ENCODE measurements around the gene SLC8B1. TPM values are rescaled to one million over a fixed set of nuclear protein-coding genes. Genes with fewer than 3 reads are reported as not detected.

SLC8B1 gene
- total RNA-seq, 1 experiment from 2014 or later, result 34.1 TPM

- Histone ChIP-seq H3K9ac (ENCODE audit: low read length) (no peak overlapping the region), H3K79me2 (ENCODE audit: low read length) (no peaks in the 10 kb centered on the region), H3K9me2 (replicated peaks; ENCODE audit: low read length) (no peaks in the 10 kb centered on the region), H4K20me1 (ENCODE audit: low read length) (no peaks in the 10 kb centered on the region), H3K4me3 (ENCODE audit: low read length) (no peak overlapping the region), H3K4me2 (ENCODE audit: low read length) (no peak overlapping the region), H3K36me3 (ENCODE audit: low read depth, low read length) (no peaks in the 10 kb centered on the region), H3K4me1 (ENCODE audit: insufficient read depth, low read length) (no peaks in the 10 kb centered on the region), H3K27me3 (ENCODE audit: low read length) (no peaks in the 10 kb centered on the region), H2AFZ (ENCODE audit: low read length) (no peak overlapping the region), H3K27ac (ENCODE audit: low read length) (no peak overlapping the region), H3F3A (ENCODE audit: low read length, unreplicated experiment) (no peaks in the 10 kb centered on the region), H3K9me3 (ENCODE audit: low read length) (no peaks in the 10 kb centered on the region)
- ChIA-PET CTCF (no interaction called here), POLR2A (ENCODE audit: unreplicated experiment) (no interaction called here)
- TF ChIP-seq EZH2phosphoT487 (IDR thresholded peaks at IDR 0.05; ENCODE audit: borderline replicate concordance, low read length), result no peak
- no peak for TF ChIP-seq EZH2 (IDR thresholded peaks at IDR 0.05; ENCODE audit: low read length, unreplicated experiment)
- TF ChIP-seq, protein P1, sequence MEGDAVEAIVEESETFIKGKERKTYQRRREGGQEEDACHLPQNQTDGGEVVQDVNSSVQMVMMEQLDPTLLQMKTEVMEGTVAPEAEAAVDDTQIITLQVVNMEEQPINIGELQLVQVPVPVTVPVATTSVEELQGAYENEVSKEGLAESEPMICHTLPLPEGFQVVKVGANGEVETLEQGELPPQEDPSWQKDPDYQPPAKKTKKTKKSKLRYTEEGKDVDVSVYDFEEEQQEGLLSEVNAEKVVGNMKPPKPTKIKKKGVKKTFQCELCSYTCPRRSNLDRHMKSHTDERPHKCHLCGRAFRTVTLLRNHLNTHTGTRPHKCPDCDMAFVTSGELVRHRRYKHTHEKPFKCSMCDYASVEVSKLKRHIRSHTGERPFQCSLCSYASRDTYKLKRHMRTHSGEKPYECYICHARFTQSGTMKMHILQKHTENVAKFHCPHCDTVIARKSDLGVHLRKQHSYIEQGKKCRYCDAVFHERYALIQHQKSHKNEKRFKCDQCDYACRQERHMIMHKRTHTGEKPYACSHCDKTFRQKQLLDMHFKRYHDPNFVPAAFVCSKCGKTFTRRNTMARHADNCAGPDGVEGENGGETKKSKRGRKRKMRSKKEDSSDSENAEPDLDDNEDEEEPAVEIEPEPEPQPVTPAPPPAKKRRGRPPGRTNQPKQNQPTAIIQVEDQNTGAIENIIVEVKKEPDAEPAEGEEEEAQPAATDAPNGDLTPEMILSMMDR (conservative IDR thresholded peaks at IDR 0.05; ENCODE audit: low read depth, low read length), result no peak
- DNase-seq (no peak), ATAC-seq (no peak; the same call in 1 of the 2 replicates)
- no TSS peak for BruUV-seq (replicated peaks)
- intact Hi-C loops (cut with micrococcal nuclease), result no loop called here
Observed at GRCh38 chr12:113341535-113341934, 6.6 kb upstream of the SLC8B1 start.

DNA sequence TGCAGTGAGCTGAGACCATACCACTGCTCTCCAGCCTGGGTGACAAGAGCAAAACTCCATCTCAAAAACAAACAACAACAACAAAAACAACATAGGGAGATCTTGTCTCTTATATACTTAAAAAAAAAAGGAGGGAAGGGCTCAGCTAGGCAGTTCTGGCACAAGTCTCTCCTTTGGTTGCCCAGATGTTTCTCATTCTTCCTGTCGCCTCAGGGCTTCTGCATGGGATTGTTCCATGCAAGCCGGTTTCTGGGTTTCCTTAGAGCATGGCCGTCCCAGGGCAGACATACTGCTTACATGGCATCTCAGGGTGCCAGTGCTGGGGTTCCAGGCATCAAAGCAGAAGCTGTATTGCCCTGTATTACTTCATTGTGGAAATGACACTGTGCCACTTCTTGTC is 5.2 kb upstream of the SLC8B1 start:
- no peak for TF ChIP-seq EZH2 (IDR thresholded peaks at IDR 0.05; ENCODE audit: low read length, unreplicated experiment)
- TF ChIP-seq, protein P1 (conservative IDR thresholded peaks at IDR 0.05; ENCODE audit: low read depth, low read length), result no peak
- H3K4me2 ChIP-seq (ENCODE audit: low read length), result no peak overlapping the region
- no peak overlapping the region for H3K4me3 ChIP-seq (ENCODE audit: low read length)
- no peak overlapping the region for H3K9ac ChIP-seq (ENCODE audit: low read length)
- H3K27ac ChIP-seq (ENCODE audit: low read length), result no peak overlapping the region
- no peaks in the 10 kb centered on the region for H4K20me1 ChIP-seq (ENCODE audit: low read length)
- H3K9me3 ChIP-seq (ENCODE audit: low read length), result no peaks in the 10 kb centered on the region
- CTCF ChIA-PET, result no interaction called here
- no peaks in the 10 kb centered on the region for H3K9me2 ChIP-seq (replicated peaks; ENCODE audit: low read length)
- no TSS peak for BruUV-seq (replicated peaks)
- ATAC-seq (no peak), DNase-seq (no peak)
- H3K27me3 ChIP-seq (ENCODE audit: low read length), result no peaks in the 10 kb centered on the region
- H3K36me3 ChIP-seq (ENCODE audit: low read depth, low read length), result no peaks in the 10 kb centered on the region
- intact Hi-C loops (cut with micrococcal nuclease), result no loop called here
- H3K79me2 ChIP-seq (ENCODE audit: low read length), result no peaks in the 10 kb centered on the region
- H3K4me1 ChIP-seq (ENCODE audit: insufficient read depth, low read length), result no peaks in the 10 kb centered on the region; the same call in 1 of the 2 replicates
- no peak overlapping the region for H2AFZ ChIP-seq (ENCODE audit: low read length)
- H3F3A ChIP-seq (ENCODE audit: low read length, unreplicated experiment), result no peaks in the 10 kb centered on the region
- POLR2A ChIA-PET (ENCODE audit: unreplicated experiment), result no interaction called here

- Histone ChIP-seq H3K9me2 (replicated peaks; ENCODE audit: low read length) (no peaks in the 10 kb centered on the region), H3K4me3 (ENCODE audit: low read length) (no peak overlapping the region), H3K4me1 (ENCODE audit: insufficient read depth, low read length) (no peaks in the 10 kb centered on the region; the same call in 1 of the 2 replicates), H3K27me3 (ENCODE audit: low read length) (no peaks in the 10 kb centered on the region), H3K79me2 (ENCODE audit: low read length) (peaks cover 2% of the 10 kb centered on the region), H3K4me2 (ENCODE audit: low read length) (no peak overlapping the region), H3F3A (ENCODE audit: low read length, unreplicated experiment) (no peaks in the 10 kb centered on the region), H3K27ac (ENCODE audit: low read length) (no peak overlapping the region), H3K9me3 (ENCODE audit: low read length) (no peaks in the 10 kb centered on the region), H2AFZ (ENCODE audit: low read length) (no peak overlapping the region), H3K36me3 (ENCODE audit: low read depth, low read length) (no peaks in the 10 kb centered on the region), H3K9ac (ENCODE audit: low read length) (no peak overlapping the region), H4K20me1 (ENCODE audit: low read length) (no peaks in the 10 kb centered on the region)
- intact Hi-C loops (cut with micrococcal nuclease), result no loop called here
- no TSS peak for BruUV-seq (replicated peaks)
- ChIA-PET CTCF (no interaction called here), POLR2A (ENCODE audit: unreplicated experiment) (no interaction called here)
- ATAC-seq (no peak), DNase-seq (no peak)
- no peak for TF ChIP-seq EZH2 (IDR thresholded peaks at IDR 0.05; ENCODE audit: low read length, unreplicated experiment)
- TF ChIP-seq, protein P1 (conservative IDR thresholded peaks at IDR 0.05; ENCODE audit: low read depth, low read length), result no peak
- no peak for TF ChIP-seq EZH2phosphoT487 (IDR thresholded peaks at IDR 0.05; ENCODE audit: borderline replicate concordance, low read length)
Observed at GRCh38 chr12:113339540-113339939, 4.6 kb upstream of the SLC8B1 start.
